ENCODE measurements around the gene NDUFS5.
"Not testable (repeated sequence)": the region's sequence is repeated elsewhere in the genome, so short reads cannot be mapped to it uniquely, and the experiment has no call there.

NDUFS5 gene

DNA sequence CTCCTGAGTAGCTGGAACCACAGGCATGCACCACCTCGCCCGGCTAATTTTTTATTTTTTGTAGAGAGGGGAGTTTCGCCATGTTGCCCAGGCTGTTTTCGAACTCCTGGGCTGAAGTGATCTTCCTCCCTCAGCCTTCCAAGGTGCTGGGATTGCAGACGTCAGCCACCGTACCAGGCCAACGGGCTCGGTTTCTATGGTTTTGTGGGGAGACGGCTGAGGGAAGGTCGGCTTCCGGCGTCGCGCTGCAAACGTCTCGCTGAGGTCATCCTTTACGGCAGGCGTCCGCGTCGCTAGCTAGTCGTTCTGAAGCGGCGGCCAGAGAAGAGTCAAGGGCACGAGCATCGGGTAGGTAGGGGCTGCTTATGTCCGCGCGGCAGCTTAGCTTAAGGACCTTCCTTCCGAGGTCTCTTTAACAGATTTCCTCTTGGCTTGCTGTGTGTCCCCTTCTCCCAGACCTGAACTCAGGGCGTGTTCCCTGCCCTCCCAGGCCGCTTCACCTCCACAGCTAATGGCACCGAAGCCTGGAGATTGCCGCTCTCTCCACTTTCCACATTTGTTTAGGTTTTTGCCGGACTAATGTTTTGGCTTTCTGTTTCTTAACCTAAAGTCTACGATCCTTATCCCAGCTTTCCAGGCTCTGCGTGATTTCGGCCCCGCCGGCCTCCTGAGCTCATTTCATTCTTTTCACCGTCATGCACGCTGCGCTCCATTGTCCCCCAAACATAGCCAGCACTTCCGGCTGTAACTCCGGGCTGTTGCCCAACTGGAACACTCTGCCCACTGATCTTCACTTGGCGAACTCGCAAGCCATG lies at the start of gene NDUFS5:
NDUFS5 (plus strand) TSS at position 300 of the 815 bp plus-strand sequence. CDS start 2,375 bp downstream, outside the sequence.
- DNase-seq: peak; percentile 91

DNA sequence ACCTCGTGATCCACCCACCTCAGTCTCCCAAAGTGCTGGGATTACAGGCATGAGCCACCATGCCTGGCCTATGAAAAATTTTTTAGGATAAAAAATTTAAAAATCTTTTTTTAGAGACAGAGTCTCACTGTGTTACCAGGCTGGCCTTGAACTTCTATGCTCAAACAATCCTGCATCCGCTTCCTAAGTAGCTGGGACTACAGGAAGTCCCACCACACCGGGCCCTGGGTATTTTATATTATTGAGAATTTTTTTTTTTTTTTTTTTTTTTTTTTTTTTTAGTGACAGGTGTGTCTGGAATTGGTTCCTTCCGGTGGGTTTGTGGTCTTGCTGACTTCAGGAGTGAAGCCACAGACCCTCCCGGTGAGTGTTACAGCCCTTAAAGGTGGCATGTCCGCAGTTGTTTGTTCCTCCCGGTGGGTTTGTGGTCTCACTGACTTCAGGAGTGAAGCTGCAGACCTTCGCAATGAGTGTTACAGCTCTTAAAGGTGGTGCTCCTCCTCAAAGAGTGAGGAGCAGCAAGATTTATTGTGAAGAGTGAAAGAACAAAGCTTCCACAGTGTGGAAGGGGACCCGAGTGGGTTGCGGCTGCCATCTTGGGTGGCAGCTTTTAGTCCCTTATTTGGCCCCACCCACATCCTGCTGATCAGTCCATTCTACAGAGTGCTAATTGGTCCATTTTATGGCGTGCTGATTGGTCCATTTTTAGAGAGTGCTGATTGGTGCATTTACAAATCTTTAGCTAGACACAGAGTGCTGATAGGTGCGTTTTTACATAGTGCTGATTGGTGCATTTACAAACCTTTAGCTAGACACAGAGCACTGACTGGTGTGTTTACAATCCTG lies 48.5 kb upstream of the NDUFS5 start:
- DNase-seq: peak; percentile 28

DNA sequence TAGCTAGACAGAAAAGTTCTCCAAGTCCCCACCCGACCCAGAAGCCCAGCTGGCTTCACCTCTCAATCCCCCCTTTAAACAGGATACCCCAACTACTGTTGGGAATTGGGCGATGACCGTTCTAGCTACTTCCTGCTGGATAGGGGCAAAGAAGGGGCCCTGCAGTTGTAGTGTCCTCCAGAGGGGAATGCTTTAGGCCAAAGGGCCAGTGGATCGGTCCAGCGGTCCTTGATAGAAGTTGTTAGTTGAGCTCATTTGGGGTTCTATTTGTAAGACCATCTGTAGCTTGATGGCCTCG lies 48.0 kb upstream of the NDUFS5 start:
- DNase-seq: peak; percentile 41

DNA sequence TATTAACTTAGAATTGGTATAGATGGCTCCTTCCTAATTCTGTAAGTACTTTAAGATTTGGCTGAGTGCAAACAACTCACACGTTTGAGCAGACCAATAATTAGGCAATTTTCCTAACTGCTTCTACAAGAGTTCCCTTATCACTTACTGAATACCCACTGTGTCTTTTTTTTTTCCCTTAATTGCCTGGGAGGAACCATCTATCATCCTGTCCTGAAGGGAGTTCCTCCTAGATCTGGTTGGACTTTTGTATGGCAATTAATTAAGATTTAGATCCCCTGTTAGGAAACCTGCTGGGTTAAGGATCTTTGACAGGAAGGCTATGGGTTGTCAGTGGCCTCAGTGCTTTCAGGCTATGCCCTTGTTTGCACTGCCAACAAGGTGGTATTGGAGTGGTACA lies 46.8 kb upstream of the NDUFS5 start:
- DNase-seq: not testable (repeated sequence)

DNA sequence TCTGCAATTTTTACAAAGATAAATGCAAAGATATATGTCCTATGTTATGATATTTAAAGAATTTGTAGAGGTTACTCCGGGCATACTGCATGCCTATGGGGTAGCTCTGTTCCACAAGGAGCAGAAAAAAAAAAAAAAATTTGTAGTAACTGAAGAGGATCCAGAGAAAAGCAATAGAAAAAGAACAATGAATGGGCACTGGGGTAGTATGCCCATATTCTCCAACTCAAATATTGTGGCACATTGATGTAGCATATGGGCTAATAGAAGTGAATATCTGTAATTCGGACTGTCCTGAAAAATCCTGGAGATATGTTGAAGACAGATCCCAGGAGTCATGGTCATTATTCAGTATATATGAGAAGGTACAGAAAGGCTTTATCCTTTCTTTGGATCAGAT lies 36.2 kb upstream of the NDUFS5 start:
- DNase-seq: no peak

DNA sequence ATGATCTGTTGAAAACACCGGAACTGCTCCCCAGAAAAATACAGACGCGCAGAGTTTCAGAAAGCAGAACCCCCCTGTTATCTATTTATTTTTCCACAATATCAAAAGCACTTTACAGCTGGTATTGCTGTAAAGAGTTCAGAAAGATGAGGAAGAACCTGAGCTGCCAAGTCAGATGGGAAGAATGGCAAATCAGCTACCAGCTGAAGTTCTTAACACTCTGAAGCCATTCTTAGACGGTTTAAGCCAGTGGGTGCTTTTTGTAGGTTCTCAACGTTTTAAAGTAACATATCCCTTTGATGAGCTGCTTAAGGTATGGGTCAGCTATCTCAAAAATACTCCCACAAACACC lies 35.8 kb upstream of the NDUFS5 start:
- DNase-seq: no peak

DNA sequence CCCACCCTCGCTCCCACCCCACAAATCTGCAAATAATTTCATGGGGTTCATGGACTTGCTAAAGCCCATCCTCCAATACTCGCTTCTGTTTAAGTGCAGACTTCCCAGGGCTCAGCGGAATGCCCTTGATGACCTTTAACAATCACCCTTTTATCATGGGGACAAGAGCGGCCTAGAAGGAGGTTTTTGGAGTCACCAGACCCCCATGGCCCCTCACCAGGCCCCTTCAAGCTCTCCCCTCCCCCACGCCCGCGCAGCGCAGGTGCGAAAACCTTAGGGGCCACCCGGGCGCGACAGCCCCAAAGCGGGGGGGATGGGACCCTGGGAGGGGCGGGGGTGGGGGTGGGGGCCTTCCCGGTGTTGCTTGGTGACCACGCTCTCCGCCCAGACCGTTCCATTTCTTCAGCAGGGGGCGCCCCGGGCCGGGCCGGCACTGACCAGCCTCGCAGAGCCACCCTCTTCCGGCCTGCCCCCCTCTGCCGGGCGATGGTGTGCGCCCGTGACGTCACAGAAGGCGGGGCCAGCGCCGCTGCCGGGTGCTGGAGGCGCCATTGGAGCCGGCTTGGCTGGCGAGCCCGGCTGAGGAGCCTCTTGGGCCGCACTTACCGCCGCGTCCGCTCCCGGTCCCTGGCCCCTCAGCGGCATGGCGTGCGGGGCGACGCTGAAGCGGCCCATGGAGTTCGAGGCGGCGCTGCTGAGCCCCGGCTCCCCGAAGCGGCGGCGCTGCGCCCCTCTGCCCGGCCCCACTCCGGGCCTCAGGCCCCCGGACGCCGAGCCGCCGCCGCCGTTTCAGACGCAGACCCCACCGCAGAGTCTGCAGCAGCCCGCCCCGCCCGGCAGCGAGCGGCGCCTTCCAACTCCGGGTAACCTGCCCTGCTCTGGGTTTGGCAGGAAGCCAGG lies 35.2 kb upstream of the NDUFS5 start, which contains the start of gene AKIRIN1:
AKIRIN1 (plus strand) TSS at position 539 of the 900 bp plus-strand sequence; CDS start at position 644, 105 bp downstream.
- DNase-seq: peak; percentile 99

DNA sequence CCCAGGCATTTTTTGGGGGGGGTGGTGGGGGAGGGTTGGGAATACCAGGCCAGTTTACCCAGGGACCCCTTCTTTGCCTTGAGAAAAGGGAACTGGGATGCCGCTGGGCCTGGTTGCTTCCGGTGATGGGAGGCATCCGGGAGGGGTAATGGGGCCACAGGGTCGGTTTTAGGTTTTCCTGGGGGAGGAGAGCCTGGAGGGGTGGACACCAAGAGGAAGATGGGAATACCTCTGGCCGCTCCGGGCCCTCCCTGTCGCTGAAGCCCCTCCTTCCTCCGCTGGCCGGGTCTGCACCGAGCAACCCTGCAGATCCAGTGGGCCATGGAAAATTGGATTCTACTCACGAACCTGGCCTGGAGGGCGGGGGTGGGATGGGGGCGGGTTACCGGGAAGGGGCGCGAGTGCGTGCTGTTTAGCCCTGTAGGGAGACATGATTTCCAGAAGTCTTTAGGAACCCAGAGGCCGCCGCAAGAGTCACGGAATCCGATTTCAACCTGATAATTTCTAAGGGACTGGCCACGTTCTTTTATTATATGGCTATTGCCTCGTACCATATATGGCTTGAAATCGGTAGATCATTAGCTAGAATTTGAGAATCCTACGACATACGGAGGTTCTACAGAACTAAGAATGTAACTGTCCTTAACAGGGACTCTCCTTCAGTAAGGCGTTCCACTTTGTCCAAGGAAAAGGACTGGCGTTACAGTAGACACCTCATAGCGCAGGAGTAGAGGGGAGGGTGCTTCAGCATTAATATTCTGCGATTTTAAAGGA lies 34.3 kb upstream of the NDUFS5 start:
- DNase-seq: peak; percentile 18

DNA sequence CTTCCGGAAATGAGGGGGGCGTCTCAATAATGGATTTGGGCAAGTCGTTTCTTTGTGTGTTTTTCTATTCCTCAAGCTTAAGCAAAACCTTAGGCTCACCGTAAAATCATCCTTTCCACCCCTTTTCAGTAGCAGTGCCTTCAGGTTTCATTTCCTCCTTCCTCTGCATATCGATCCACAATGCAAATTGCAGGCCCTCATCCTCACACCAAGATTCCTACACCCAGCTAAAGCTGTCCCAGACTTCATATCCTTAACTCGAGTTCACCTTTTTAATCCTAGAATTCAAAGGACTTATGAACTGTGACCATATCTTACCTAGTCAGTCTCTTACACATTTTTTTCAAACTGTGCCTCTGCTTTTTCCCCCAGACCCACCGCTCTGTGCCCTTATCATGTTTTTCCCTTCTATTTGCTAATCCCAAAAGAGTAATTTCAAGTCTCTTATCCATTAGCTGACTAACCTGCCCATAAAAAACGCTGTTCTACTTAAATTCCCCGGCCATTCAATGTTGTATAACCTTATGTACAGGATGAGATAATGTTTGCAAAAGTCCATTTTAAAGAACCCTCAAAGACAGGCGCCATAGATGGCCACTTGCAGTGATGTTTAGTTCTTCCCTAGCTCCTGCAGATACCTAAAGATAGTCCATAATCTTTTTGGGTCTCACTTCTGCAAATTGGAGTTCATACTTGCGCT lies 33.6 kb upstream of the NDUFS5 start:
- DNase-seq: no peak

DNA sequence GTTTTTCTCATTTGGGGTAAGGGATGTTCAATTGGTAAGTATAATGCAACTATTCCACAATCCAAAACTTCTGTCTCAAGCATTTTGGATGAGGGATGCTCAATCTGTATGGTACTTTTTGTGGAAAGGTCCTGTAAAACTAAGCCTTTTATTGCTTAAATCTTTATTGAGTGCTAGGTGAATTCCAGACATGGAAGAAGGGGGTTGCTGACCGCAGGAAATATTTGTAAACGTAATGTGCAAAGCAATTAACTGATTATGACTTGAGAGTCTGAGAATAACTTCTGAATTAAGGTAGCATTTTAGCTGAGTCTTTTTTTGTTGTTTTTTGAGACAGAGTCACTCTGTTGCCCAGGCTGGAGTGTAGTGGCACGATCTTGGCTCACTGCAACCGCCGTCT lies 32.0 kb upstream of the NDUFS5 start:
- DNase-seq: no peak

DNA sequence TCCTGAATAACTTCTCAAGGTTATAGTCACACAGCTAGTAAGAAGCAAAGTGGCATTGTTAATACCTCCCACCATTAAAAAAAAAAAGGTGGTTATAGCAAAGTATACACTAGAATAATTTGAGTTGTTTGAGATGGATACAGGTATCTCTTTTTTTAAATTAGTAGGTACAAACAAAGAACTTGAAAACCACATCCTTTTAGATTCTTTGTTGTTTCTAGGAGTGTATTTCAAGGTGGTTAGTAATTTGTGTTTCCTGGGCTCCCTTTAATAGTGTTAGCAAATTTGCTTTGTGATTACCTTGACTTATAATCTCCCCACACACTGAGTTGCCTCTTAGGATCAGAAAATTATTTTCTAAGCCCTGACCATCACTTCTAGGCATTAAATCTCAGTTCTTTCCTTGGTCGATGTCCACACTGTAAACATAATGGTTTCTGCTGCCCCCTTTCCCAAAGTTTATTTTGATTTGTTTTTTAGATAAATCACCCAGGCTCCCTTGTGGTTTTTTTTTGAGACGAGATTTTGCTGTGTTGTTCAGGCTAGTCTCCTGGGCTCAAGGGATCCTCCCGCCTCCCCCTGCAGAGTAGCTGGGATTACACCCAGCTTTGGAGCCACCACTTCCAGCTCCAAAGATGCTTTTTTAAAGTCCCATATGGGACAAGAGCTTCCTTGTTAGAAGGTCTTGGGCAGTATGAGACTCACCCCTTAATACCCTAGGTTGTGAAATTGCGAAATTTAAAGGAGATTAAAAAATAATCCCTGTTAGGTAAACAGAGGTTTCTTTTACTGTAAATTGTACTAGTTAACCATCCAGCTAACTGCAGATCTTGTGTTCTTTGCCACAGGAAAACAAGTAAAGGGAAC lies 28.9 kb upstream of the NDUFS5 start:
- DNase-seq: no peak

DNA sequence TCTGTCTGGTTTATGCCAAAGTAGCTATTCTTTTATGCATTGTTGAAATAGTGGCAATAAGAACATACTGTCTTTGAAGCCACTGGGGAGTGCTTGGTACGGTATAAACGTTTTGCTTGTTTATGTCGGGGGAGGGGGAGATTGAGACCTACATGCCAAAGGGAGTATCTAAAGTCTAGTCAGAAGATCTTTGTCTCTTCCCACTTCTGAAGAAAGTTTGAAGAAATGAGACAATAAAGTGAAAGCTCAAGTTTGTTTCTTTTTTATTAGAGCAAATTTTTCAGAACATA lies 28.3 kb upstream of the NDUFS5 start:
- no peak for DNase-seq

DNA sequence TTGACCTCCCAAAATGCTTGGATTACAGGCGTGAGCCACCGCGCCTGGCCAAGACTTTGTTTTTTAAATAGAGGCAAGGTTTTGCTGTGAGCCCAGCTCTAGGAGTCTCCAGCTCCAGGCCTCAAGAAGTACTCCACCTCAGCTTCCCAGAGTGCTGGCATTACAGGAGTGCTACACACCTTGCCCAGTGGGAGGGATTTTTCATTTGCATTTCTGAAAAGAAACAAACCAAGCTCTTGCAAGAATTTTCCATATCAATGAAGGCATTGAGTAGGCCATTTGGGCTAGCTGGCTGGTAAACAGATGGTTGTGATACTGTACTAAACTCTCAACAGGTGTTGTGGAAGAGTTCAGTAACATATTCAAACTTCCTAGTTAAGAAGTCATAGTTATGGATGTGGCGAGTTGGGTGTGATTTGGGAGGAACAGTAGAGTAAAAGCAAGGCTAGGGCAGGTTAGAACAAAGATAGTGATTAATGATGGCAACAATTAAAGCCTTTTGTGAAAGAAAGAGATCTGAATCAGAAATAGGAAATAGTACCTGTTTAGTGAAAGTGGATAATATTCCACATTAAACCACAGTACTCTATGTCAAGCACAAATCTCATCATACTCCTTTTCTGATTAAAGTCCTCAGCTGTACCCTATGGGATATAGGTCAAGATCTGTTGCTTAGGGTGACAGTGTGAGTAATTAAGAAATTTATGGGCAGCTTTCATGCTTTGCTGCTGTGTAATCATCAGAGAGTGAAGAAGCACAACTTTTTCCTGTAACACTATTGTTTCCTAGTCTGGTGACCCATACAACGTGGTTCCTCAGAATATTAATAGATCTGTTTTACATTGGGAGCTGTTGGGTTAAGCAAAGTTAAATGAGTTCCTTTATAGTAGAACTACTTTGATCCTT lies 24.4 kb upstream of the NDUFS5 start:
- DNase-seq: no peak

DNA sequence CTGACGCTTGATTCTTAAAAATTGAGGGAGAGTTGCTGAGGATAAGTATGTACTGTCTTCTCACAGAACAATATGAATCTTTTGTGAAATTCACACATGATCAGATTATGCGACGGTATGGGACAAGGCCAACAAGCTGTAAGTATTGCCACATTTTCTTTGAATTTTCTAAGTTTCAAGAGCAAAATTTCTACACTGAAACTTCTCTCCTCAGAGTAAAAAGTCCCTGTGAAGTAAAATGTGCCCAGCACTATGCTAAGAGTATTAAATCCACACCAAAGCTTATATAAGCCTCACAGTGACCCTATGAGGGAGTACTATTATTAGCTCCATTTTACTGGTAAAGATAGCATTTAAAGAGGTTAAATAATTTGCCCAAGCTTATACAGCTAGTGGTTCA lies 22.9 kb upstream of the NDUFS5 start:
- DNase-seq: no peak

DNA sequence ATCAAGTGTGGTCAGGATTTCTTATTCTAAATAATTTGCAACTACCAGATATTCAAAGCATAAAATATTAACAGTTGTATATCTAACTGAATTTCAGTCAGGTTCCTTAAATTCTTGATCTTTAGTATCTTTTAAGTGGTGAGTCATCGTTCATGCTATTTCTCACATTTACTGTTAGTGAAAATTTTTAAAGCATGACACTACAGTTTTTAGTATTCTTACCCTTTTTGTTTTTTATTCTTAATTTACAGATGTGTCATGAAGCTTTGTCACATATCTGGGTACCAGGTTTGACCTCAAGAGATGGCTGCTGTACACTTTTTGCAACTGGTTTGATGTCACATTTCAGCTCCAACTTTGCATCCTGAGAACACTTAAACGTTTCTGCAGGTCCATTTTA lies 22.4 kb upstream of the NDUFS5 start:
- no peak for DNase-seq

DNA sequence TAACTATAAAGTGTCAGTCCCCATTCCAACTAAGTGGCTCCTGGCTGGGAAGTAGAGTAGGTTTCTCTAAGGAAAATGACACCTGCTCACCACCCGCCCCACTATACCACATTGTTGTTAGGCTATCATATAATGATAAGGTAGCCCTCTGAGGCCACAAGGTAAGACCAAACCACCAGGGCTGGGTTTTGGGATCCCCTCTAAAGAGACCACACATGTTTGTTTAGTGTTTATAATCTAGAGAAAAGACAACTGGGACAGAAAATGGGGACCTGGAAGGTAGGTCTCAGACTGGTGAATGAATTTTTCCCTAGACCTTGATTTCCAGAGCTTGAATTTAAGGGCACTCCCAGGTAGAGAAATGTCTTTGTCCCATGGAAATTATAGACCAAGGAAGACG lies 19.9 kb upstream of the NDUFS5 start:
- DNase-seq: no peak

DNA sequence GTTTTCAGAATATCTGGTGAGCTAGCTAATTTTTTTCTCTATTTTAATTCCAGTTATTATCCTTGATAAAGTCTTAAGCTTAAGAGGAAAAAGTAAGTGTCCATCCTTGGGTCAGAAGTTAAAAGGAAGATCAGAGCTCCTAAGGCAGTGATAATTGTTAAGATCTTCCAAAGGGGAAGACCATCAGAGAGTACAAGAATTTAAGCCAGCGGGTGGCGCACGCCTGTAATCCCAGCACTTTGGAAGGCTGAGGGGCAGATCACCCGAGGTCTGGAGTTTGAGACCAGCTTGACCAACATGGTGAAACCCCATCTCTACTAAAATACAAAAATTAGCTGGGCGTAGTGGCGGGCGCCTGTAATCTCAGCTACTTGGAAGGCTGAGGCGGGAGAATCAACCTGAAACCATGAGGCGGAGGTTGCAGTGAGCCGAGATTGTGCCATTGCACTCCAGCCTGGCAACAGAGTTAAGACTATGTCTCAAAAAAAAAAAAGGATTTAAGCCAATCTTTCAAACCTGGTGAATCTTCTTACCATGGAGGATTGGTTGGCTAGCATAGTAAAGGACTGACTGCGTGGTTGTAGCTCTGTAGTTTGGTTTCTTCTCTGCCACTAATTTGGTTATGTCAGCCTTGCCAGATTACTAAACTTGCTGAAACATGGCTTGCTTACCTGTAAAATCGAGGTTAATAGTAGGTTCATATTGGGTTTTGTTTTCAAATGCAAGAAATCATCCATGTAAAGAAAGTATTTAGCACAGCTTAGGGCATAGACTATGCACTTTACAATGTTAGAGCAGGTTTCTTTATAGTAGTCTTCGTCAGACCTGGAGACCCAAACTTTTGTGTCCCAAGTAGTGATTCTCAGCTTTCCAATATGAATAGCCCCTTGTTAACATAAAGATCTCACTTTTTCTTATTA lies 19.2 kb upstream of the NDUFS5 start:
- no peak for DNase-seq

DNA sequence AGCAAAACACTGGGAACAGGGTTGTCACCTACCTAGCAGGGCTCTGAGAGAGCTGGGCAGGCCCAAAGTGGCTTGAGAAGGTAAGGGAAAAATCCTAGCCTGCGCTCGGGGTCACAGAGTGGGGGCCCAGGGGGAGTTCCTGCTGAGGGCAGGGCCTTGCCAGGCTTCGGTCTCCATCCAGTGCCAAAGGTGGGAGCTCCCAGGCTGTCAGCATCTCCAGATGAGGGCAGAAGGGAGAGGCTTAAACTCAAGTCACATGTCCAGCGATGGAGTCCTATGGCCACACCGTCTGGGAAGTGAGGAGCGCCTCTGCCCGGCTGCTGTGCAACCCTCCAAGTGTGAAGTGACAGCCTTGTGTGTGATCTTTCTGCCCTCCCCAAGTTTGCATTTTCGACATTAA lies 11.2 kb upstream of the NDUFS5 start:
- DNase-seq: not testable (repeated sequence)
